ENCODE measurements around the gene TRIM68.

The TRIM68 gene

DNA sequence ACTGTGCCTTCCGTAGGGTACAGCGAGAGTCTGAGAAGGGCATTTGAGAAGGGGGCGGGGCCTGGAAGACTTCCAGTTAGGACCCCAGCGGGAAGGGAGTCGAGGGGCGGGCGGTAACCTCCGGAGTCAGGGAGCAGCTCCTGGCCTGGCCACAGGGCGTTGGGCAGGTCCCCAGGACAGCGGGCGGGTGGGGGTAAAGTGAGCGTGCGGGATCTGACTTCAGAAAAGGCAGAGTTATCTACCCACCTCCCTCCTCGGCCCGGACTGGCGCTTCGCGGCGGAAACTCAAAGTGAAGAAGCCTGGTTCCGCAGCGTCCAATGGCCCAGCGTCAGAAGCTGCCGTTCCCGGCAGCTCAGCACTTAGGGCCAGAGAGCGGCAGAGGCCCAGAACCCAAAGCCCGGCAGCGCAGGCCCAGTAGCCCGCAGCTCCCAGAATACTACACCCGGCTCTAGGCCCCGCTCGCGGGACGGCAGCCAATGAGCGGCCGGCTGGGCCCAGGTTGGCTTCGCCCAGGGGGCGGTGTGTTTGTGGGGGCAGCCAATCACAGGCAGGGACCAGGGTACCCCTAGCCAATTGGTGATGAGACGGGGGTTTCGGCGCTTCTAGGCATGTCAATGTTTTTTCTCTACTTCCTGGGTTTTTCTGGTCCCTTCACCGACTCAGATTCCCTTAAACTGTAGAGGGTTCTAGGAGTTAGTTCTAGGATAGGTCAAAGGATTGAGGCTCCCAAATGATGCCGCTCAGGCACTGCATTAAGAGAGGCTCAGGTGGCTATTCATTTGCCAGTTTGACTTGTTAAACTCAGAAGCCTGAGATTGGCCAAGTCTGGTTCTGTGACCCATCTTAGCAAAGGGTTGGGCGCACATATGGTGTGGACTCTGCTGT is at the start of gene TRIM68:
Gene TRIM68 (minus strand): TSS at position 451 of the 886 bp plus-strand sequence. CDS start 2,727 bp downstream, outside the sequence.
- DNase-seq: peak; percentile 41

GRCh38 chr11:4654635-4655369 is 46.8 kb upstream of the TRIM68 start:
- DNase-seq: no peak

- DNase-seq: no peak
These were observed 39.7 kb upstream of the TRIM68 start for GRCh38 chr11:4647766-4648165.

DNA sequence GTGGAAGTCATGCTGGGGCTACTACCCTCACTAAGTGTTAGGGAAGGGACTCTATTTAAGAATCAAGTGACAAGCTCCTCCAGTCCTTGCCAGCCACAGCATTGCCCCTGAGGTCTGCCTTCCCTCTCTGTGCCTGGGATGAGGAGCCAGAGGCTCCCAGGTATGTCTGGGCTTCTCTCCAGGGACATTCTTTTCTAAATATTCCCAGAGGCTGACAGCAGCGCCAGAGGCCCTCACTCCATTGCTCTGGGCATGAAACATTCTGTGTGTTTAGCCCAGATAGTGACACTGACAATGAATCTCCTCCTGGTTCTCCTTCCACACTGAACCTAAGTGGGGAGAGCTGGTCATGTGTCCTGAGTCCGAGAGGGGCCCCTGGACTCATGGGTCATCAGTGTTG is 37.9 kb upstream of the TRIM68 start:
- DNase-seq: no peak

DNA sequence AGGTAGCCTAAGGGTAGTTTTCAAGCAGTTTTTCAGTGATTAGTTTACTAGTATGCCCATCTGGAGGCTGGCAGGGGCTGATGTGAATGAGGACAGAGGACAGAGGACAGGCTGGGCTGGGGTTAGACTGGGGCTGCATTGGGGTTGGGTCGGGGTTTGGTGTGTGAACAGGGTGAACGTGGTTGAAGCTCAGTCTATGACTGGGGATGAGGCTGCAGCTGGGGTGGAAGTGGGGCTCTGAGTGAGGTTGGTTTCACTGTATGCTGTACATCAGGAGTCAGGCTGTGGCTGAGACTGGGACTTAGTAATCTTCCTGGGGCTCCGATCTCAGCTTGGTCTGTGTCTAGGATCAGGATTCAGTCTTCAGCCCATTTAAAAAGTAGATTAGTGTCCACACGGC is 36.2 kb upstream of the TRIM68 start:
- DNase-seq: no peak

DNA sequence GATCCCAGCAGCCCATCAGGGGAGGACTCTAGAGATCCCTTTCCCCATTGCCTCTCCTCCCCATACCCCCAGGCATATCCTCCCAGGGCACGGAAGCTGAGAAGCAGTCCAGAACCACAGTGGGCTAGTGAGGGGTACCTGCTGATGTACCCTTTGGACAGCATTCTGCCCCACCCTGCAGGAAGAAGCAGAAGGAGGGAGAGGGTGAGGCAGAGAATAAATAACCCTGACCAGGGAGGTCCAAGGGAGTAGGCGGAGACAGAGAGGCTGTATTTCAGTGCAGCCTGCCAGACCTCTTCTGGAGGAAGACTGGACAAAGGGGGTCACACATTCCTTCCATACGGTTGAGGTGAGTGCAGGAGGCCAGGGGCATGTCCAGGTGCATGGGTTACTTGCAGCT is 35.7 kb upstream of the TRIM68 start, which contains the start of gene OR51E1:
Gene OR51E1 (plus strand): TSS at position 301 of the 400 bp plus-strand sequence. CDS start 8,545 bp downstream, outside the sequence.
- no peak for DNase-seq

DNA sequence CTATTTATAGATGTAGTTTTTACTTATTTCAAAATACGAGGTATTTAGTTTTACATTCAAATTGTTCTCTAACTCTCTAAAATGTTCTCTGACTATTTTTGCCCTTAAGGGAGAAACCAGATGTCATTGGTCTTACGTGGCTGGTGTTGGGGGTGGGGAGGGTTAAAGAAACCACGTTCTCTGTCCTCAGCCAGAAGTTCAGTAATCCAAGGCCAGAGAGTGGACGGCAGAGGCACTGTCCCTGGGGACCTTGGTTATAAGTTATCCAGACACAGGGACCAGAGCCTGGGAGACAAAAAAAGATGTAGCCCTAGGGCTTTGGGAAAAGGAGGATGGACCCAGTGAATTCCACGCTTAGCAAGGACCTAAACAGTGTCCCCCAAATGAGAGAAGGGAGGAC is 35.0 kb upstream of the TRIM68 start:
- DNase-seq: no peak

- DNase-seq: no peak
These were observed 34.0 kb upstream of the TRIM68 start for GRCh38 chr11:4642043-4642442.

- DNase-seq: no peak
These were observed 33.5 kb upstream of the TRIM68 start for GRCh38 chr11:4641501-4641900.

- DNase-seq: no peak
These were observed 31.9 kb upstream of the TRIM68 start for GRCh38 chr11:4639931-4640330.

GRCh38 chr11:4637662-4638047 is 29.6 kb upstream of the TRIM68 start:
- no peak for DNase-seq

DNA sequence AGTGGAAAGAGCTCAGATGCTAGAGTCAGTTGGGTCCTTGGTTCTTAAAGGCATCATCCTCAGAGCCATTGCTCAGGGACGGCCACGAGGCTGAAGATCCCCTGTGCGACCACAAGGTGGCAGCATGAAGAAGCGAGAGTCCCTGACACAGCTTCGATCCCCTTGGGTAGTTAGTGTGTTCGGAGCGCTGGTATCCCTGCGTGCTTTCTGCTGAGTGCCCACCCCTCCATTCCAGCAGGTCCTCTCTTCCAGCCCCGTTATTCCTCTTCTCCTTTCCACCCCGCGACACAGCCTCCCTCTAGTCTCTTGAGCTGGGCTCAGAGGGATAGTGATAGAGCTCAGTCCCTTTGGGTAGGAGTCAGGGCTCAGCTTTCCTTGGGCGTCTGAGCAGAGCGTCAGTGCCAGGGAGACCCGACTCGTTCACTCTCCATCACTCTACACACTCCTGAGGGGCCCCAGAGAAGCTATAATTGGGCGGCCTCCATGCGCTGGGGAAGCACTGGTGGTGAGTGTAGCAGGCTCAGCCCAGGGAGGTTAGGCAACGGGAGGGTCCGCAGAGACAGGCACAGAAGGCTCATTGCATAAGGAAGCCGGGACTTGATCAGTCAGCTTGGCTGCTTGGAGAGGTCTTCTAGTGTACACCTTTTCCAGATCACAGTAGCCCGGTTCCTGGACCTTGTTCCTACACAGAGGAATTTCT is 29.1 kb upstream of the TRIM68 start, which contains the start of gene OR51D1:
Gene OR51D1 (plus strand): TSS at position 516 of the 700 bp plus-strand sequence. CDS start 2,314 bp downstream, outside the sequence.
- no peak for DNase-seq

DNA sequence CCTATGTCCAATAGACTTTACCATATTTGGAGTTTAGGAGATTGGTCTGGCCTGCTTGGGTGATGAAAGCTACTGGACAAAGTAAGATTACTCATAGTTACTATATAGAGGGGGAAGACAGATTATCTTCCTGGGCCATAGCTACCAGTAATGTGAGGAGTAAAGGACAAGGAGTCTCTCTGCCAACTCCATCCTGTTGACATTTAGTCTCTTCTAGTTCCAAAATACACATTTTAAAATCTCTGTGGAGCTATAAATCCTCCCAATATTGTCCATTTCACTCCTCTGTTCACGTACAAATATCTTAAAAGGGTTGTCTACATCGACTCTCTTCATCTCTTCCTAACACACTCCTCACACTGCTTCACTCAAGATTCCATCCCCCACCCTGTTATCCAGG is 28.1 kb upstream of the TRIM68 start:
- DNase-seq: no peak

DNA sequence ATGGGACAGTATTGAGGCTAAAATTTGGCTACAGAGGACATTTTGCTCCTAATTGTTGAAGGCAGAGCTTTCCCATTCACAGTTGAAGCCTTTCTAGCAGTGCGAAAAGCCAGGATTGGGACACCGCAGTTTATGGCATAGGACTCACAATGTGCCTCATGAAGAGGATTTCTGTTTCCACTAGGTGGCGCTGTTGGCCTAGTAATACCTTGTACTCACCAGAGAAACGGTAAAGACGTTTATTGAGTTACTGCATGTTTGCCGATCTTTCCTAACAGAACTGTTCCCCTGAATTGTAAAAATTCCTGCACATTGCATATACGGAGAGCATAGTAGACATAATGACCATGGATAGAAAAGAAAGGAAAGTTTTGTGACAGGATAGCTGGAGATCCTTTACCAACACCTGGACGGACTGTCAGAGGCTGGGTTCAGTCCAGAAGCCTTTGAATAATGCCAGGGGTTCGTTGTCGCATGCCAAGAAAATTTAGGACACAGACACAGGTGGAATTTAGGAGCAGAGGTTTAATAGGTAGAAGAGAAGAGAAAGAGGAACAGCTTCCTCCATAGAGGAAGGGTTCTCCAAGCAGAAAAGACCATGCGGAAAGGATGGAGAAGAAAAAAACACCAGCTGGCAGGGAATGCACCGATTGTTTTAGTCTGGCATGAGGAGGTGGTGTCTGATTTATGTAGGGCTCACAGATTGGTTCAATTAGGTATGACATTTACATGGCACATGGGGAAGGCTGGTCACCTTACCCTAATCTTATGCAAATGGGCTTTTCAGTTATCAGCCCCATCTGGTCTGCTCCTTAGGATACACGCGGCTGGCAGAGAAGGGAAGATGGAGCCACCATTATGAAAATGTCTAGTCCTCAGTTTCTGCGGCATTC is 18.4 kb upstream of the TRIM68 start:
- DNase-seq: no peak

- no peak for DNase-seq
These were observed 11.5 kb upstream of the TRIM68 start for GRCh38 chr11:4619514-4619913.

- DNase-seq: no peak
These were observed 7.9 kb upstream of the TRIM68 start for GRCh38 chr11:4615856-4616444.

DNA sequence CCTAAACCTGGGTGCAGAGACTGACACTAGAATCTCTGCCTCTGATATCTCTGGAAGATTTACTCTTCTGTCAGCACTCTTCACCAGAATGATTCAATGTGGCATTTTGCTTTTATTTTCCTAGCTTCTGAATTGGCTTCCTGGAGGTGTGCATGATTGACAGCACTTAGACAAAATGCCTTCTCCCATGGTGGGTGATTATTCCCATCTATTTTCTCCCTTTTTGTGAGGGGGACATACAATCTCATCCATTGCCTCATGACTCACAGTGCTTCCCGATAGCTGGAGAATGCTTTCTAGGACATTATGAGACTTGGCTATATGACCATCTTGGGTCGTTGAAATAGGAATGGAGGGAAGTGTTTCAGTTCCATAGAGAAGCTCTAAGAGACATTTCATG is 4.0 kb upstream of the TRIM68 start:
- no peak for DNase-seq

DNA sequence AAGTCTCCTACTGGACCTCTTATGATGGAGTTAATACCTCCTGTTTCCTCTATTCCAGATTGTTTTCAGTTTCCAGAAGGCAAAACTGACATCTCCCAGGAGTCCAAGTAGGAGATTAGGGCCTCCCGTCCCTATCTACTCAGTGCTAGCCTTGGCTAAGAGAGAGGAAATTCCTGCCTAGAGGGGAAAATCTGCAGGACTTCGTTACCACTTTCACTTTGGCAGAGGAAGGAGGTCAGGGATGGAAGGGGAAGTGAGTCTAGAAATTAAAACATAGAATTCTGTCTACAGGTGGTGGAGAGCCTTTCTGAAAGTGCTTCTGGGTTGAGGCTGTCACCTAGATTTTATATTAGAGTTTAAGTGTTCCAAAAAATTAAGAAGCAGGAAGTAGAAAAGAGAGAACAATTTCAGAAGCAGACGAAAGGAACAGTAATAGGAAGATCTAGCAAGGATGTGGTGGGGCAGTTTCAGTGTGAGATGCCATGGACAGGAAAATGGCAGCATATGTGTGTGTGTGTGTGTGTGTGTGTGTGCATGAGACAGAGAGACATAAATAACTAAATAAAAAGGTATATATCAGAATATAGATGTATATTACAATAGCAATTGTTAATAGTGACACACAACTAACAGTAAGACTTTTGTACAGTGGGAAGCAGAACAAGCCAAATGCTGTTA is 2.4 kb upstream of the TRIM68 start:
- DNase-seq: no peak

DNA sequence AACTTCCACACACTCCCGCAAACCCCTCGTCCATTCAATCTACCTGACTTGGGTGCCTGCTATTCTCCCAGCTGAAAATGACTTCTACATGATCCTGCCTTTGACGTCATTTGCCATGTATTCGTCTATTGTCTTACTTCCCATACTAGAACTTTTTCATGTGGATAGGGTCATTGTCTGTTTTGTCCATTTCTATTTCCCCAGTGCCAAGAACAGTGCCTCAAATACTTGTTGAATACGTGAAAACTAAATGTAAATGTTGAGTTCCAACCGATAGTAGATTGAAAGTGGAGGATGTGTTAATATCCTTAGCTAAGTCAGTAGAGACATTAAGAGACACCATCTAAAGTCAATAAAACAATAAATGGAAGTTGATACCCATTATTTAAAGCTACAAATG is 935 bp downstream of the TRIM68 start:
- DNase-seq: no peak

GRCh38 chr11:4606231-4607015 is 1.6 kb downstream of the TRIM68 start:
- no peak for DNase-seq

Data from cortex of kidney (tissue), 1 donor.